Ramos (cell line): Measurements from ENCODE around the gene ARHGEF4.

Experiments used
- in situ Hi-C: fragments of 300-500 bp; cut with MboI; formaldehyde crosslinking; loops from one replicate; pipeline ENCODE4 v1.14.3; 2022; ENCODE audit warnings: low sequenced_read_pairs; ENCODE audit not compliant: unreplicated experiment

Gene ARHGEF4

GRCh38 chr2:130836501-130837174, at the start of gene ARHGEF4:
Gene ARHGEF4, plus strand, starts transcription at chr2:130836914. Its CDS starts 40 bp downstream, at chr2:130836954.
- in situ Hi-C loops: no loop called here

GRCh38 chr2:130787841-130788240, 48.9 kb upstream of the ARHGEF4 start:
- in situ Hi-C loops: no loop called here

- in situ Hi-C loops: no loop called here
These were observed 46.4 kb upstream of the ARHGEF4 start for GRCh38 chr2:130790312-130790711.

GRCh38 chr2:130790804-130791616, 45.7 kb upstream of the ARHGEF4 start:
- in situ Hi-C loops: no loop called here

GRCh38 chr2:130791617-130791939, 45.1 kb upstream of the ARHGEF4 start:
- in situ Hi-C loops: no loop called here

- in situ Hi-C loops: no loop called here
These were observed 41.3 kb upstream of the ARHGEF4 start for GRCh38 chr2:130795431-130795830.

- in situ Hi-C loops: no loop called here
These were observed 40.4 kb upstream of the ARHGEF4 start for GRCh38 chr2:130796290-130796689.

- in situ Hi-C loops: no loop called here
These were observed 39.0 kb upstream of the ARHGEF4 start for GRCh38 chr2:130797493-130798435.

- in situ Hi-C loops: no loop called here
These were observed 38.1 kb upstream of the ARHGEF4 start for GRCh38 chr2:130798472-130799218.

GRCh38 chr2:130799295-130799694, 37.4 kb upstream of the ARHGEF4 start:
- in situ Hi-C loops: no loop called here

- in situ Hi-C loops: no loop called here
These were observed 31.1 kb upstream of the ARHGEF4 start for GRCh38 chr2:130805613-130806012.

GRCh38 chr2:130806370-130806769, 30.3 kb upstream of the ARHGEF4 start:
- in situ Hi-C loops: no loop called here

GRCh38 chr2:130807659-130808385, 28.9 kb upstream of the ARHGEF4 start:
- in situ Hi-C loops: no loop called here

- in situ Hi-C loops: no loop called here
These were observed 28.0 kb upstream of the ARHGEF4 start for GRCh38 chr2:130808482-130809268.

GRCh38 chr2:130810490-130810889, 26.2 kb upstream of the ARHGEF4 start:
- in situ Hi-C loops: no loop called here

- in situ Hi-C loops: no loop called here
These were observed 23.0 kb upstream of the ARHGEF4 start for GRCh38 chr2:130813722-130814121.

- in situ Hi-C loops: no loop called here
These were observed 21.6 kb upstream of the ARHGEF4 start for GRCh38 chr2:130814931-130815680.

- in situ Hi-C loops: no loop called here
These were observed 17.9 kb upstream of the ARHGEF4 start for GRCh38 chr2:130818809-130819208.
